Chondrocyte (in vitro differentiated cells): ENCODE measurements around the gene SDF2L1. TPM values are rescaled to one million over a fixed set of nuclear protein-coding genes. Genes with fewer than 3 reads are reported as not detected.

Source experiments
- DNase-seq: peaks from one replicate; pipeline ENCODE4 v3.0.0; 2021; ENCODE audit warnings: mixed read lengths, low spot score
- H3K27ac Mint-ChIP-seq: one replicate; pipeline ENCODE4 v1.8.0; 2021; ENCODE audit warnings: mild to moderate bottlenecking, moderate library complexity, mixed read lengths; ENCODE audit not compliant: unreplicated experiment
- H3K27me3 Mint-ChIP-seq: 2 replicates; pipeline ENCODE4 v1.8.0; 2021; ENCODE audit warnings: low read depth, mixed read lengths
- H3K36me3 Mint-ChIP-seq: 2 replicates; pipeline ENCODE4 v1.8.0; 2021; ENCODE audit warnings: low read depth, mixed read lengths
- H3K4me1 Mint-ChIP-seq: 2 replicates; pipeline ENCODE4 v1.8.0; 2021; ENCODE audit warnings: low read depth, mild to moderate bottlenecking, mixed read lengths
- H3K4me3 Mint-ChIP-seq: one replicate; pipeline ENCODE4 v1.8.0; 2021; ENCODE audit warnings: mild to moderate bottlenecking, moderate library complexity, mixed read lengths; ENCODE audit not compliant: unreplicated experiment
- H3K9me3 Mint-ChIP-seq: 2 replicates; pipeline ENCODE4 v1.8.0; 2021; ENCODE audit warnings: low read depth, mixed read lengths
- total RNA-seq: library from RNA; stranded (reverse); gene quantifications from 3 replicates; pipeline ENCODE4 v1.2.1, GENCODE V29; 2021
- TF ChIP-seq, protein P1 (sequence below): fragments of 200-600 bp; sonication (generic); IDR thresholded peaks from 2 replicates; pipeline ENCODE4 v1.5.0; 2021; ENCODE audit warnings: antibody characterized with exemption, mild to moderate bottlenecking, moderate library complexity

SDF2L1 gene
- total RNA-seq, 1 donor from 2014 or later: 26.0 TPM

- Mint-ChIP-seq H3K36me3 (no peaks in the 10 kb centered on the region), H3K27ac (no peak overlapping the region), H3K27me3 (no peaks in the 10 kb centered on the region), H3K4me3 (peak overlapping the region; percentile 77), H3K9me3 (no peaks in the 10 kb centered on the region), H3K4me1 (peaks cover 13% of the 10 kb centered on the region)
- DNase-seq: no peak
- TF ChIP-seq, protein P1, sequence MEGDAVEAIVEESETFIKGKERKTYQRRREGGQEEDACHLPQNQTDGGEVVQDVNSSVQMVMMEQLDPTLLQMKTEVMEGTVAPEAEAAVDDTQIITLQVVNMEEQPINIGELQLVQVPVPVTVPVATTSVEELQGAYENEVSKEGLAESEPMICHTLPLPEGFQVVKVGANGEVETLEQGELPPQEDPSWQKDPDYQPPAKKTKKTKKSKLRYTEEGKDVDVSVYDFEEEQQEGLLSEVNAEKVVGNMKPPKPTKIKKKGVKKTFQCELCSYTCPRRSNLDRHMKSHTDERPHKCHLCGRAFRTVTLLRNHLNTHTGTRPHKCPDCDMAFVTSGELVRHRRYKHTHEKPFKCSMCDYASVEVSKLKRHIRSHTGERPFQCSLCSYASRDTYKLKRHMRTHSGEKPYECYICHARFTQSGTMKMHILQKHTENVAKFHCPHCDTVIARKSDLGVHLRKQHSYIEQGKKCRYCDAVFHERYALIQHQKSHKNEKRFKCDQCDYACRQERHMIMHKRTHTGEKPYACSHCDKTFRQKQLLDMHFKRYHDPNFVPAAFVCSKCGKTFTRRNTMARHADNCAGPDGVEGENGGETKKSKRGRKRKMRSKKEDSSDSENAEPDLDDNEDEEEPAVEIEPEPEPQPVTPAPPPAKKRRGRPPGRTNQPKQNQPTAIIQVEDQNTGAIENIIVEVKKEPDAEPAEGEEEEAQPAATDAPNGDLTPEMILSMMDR: peak; percentile 48
These were observed 15.4 kb downstream of the SDF2L1 start for GRCh38 chr22:21657360-21658032.

DNA sequence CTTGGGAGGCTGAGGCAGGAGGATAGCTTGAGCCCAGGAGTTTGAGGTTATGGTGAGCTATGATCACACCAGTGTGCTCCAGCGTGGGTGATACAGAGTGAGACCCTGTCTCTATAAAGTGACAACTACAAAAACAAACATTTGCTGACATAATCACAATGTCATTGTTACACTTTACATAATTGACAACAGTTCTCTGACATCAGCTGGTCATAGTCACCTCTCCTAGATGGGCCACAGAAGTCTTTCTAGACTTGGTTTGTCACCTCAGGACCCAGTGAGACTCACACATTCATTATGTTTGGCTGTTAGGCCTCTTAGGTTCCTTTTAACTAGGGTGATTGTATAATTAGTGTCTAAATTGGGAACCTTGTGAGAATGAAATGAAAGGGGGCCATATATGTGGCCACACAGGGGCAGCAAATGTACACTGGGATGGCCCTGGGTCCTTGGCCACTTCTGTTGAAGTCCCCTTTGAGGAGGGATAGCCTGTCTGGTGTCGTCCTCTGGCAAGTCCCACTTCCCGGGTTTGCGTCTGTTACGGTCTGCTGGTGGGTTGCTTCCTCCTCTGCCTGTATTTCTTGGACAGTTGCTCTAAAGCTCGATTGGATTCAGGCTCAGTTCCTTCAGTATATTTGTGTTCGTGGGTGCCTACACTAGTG lies 17.9 kb downstream of the SDF2L1 start:
- no peak overlapping the region for H3K4me3 Mint-ChIP-seq
- no peak for DNase-seq
- H3K36me3 Mint-ChIP-seq: no peaks in the 10 kb centered on the region
- H3K4me1 Mint-ChIP-seq: peaks cover 14% of the 10 kb centered on the region
- no peaks in the 10 kb centered on the region for H3K9me3 Mint-ChIP-seq
- H3K27ac Mint-ChIP-seq: no peak overlapping the region
- no peaks in the 10 kb centered on the region for H3K27me3 Mint-ChIP-seq
- TF ChIP-seq, protein P1: peak; percentile 26

DNA sequence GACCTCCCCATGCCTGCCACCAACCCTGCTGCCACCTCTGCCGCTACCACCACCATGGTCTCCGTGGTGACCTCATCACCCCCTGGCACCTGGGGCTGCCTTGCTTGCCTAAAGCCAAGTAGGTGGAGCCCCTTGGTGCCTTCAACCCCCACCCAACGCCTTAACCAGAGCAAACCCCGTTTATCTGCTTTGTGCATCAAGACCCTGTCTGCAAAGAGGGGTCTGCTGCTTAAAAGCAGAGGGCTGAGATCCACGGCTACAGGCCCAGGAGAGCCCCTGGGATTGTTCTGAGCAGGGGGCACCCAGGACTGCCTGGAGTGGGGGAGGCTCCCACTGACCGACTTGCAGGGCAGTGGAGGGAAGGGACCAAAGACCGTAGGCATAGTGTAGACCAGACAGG lies 18.8 kb downstream of the SDF2L1 start:
- H3K27ac Mint-ChIP-seq: no peak overlapping the region
- H3K4me3 Mint-ChIP-seq: no peak overlapping the region

GRCh38 chr22:21661991-21662390 lies 19.9 kb downstream of the SDF2L1 start:
- no peak overlapping the region for H3K4me3 Mint-ChIP-seq
- no peak overlapping the region for H3K27ac Mint-ChIP-seq
- no peaks in the 10 kb centered on the region for H3K36me3 Mint-ChIP-seq
- TF ChIP-seq, protein P1: no peak
- no peaks in the 10 kb centered on the region for H3K27me3 Mint-ChIP-seq
- no peaks in the 10 kb centered on the region for H3K9me3 Mint-ChIP-seq
- peaks cover 19% of the 10 kb centered on the region for H3K4me1 Mint-ChIP-seq
- DNase-seq: no peak

More for the DNA sequence above, 18.8 kb downstream of the SDF2L1 start:
- H3K27me3 Mint-ChIP-seq: no peaks in the 10 kb centered on the region
- TF ChIP-seq, protein P1: no peak
- H3K9me3 Mint-ChIP-seq: no peaks in the 10 kb centered on the region
- peaks cover 19% of the 10 kb centered on the region for H3K4me1 Mint-ChIP-seq
- no peaks in the 10 kb centered on the region for H3K36me3 Mint-ChIP-seq
- no peak for DNase-seq

GRCh38 chr22:21663738-21664137 lies 21.6 kb downstream of the SDF2L1 start:
- no peak overlapping the region for H3K4me3 Mint-ChIP-seq
- TF ChIP-seq, protein P1: no peak
- no peak for DNase-seq
- no peaks in the 10 kb centered on the region for H3K27me3 Mint-ChIP-seq
- no peaks in the 10 kb centered on the region for H3K9me3 Mint-ChIP-seq
- H3K36me3 Mint-ChIP-seq: no peaks in the 10 kb centered on the region
- no peak overlapping the region for H3K27ac Mint-ChIP-seq
- H3K4me1 Mint-ChIP-seq: peaks cover 20% of the 10 kb centered on the region
